Measurements from ENCODE around the gene GRAP2.
A peak's percentile ranks its signal among the peaks of the same experiment; 100 is the strongest.
"Not testable (repeated sequence)": the region's sequence is repeated elsewhere in the genome, so short reads cannot be mapped to it uniquely, and the experiment has no call there.

GRAP2 gene

DNA sequence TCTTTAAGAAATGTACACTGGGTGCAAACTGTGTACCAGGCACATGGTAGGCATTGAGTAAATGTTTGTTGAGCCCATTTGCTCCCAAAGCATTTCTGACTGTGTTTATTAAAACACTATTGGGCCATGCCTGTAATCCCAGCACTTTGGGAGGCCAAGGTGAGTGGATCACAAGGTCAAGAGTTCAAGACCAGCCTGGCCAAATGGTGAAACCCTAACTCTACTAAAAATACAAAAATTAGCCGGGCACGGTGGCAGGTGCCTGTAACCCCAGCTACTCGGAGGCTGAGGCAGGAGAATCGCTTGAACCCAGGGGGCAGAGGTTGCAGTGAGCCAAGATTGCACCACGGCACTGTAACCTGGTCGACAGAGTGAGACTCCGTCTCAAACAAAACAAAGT, 92.0 kb downstream of the GRAP2 start:
- not testable (repeated sequence) for DNase-seq (ENCODE audit: low read depth in 2 of 2)

DNA sequence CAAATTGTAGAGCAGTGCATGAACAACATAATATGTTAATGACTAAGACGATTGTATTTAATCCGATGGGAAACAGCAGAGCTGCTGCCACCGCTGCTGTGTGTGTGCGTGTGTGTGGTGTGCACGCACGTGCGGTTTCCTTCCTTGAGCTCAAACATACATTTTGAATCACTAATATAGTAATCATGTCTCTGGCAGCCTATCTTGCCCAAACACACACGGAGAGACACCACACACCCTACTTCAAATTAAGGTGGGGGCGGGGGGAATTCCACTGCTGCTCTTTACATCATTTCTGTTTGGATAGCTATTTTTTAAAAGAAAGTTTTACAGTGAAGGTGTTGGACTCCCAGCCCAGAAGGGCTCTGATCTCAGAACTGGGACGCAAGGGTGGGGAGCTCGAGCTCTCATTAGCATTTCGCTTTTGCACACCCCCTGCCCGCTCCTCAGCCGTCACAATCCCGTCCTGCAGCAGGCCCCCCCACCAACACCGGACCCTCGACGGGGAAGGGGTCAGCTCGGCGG, 93.2 kb downstream of the GRAP2 start:
- peak; percentile 21 to 41 for DNase-seq (ENCODE audit: low read depth in 2 of 2)

DNA sequence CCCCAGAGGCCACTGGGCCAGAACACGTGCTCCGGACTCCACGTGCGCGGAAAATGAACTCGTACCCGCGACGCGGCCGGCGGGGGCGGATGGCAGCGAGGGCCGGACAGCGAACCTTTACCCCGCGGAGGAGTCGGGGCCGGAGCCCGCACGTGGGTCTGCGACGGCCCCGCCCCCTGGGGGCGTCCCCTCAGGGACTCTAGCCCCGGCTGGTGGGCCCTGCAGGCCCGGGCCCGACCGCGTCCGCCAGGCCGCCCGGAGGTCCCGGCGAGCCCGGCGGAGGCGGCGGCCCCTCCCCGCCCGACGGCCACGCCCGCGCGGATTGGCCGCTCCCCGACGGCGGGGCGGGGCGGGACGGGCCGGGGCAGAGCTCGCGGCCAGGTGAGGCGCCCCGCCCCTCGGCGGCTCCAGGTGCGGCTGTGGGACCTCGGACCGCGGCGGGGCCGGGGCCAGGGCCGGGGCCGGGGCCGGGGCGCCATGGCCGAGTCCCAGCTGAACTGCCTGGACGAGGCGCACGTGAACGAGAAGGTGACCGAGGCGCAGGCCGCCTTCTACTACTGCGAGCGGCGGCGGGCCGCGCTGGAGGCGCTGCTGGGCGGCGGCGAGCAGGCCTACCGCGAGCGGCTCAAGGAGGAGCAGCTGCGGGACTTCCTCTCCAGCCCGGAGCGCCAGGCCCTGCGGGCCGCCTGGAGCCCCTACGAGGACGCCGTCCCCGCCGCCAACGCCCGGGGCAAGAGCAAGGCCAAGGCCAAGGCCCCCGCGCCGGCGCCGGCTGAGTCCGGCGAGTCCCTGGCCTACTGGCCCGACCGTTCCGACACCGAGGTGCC, 93.9 kb downstream of the GRAP2 start, which contains the start of gene FAM83F:
TSS of gene FAM83F (plus strand) at position 389 of the 827 bp plus-strand sequence. CDS start at position 478, 89 bp downstream.
- peak in 1 of 2 donors; percentile 11 for DNase-seq (ENCODE audit: low read depth in 2 of 2)

DNA sequence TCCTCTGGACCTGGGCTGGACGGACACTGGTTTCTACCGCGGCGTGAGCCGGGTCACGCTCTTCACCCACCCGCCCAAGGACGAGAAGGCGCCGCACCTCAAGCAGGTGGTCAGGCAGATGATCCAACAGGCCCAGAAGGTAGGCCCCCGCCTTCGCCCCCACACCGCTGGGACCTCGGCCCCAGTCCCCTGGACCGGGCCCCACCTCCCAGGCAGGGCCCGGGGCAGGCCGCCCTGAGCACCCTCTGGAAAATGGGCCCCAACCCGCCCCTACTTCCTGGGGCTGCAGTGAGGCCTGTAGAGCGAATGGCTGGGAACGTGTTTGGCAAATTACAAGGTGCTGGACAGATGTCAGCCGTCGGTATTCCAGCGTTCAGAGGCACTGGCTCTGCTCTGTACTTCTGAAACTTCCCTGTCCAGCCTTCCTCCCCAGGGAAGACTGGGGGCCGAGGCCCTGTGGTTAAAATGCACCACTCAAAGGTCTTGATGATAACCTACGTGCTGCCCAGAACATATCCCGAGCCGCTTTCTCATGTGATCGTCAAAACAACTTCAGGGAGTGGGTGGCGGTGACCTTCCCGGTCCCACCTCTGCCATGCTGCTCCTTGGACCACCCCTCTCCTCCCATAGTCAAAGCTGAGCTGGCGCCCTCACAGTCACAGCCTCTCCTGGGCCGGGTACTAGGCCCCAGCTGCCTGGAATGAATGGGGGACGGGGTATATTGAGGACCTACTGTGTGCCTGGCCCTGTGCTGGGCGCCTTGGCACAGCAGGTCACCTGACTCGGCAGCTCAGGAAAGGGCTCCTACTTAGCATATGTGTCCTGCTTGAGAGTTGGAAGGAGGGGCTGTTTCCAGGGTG, 94.7 kb downstream of the GRAP2 start:
- DNase-seq (ENCODE audit: low read depth in 2 of 2) = no peak

DNA sequence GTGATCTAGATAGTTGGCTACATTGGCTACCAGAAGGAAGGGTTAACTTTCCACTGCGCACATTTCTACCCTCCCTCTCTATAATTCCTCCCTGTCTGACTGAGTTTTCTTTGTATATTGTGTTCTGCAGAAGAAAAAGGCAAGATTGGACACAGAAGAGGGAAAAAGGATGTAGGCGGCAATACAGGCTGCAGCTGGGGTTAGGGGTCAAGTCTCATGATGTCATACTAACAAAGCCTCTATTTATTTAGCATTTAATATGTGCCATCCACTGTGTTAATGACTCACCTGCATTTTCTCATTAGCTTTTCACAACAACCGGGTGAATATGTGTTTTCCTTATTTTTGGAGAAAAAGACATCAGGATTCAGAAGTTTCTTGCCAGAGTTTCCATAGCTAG, 95.8 kb downstream of the GRAP2 start:
- DNase-seq (ENCODE audit: low read depth in 2 of 2) = no peak

DNA sequence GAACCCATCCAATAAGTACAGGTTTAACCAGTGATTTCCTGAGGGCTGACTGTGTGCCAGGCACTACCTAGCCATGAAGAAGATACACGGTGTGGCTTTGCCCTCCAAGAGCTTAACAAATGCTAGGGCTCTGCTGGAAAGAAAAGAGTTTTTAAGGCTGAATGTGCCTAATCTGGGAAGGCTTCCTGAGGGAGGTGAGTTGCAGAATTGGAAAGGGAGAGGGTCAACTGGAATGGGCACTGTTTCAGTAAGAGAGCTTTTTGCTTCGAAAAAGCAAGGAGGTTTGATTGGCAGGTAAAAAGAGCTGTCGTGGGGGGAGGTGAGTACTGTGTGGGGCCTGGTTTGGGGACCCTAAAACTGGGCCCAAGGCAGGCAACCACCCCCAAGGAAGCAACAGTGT, 96.5 kb downstream of the GRAP2 start:
- no peak for DNase-seq (ENCODE audit: low read depth in 2 of 2)

DNA sequence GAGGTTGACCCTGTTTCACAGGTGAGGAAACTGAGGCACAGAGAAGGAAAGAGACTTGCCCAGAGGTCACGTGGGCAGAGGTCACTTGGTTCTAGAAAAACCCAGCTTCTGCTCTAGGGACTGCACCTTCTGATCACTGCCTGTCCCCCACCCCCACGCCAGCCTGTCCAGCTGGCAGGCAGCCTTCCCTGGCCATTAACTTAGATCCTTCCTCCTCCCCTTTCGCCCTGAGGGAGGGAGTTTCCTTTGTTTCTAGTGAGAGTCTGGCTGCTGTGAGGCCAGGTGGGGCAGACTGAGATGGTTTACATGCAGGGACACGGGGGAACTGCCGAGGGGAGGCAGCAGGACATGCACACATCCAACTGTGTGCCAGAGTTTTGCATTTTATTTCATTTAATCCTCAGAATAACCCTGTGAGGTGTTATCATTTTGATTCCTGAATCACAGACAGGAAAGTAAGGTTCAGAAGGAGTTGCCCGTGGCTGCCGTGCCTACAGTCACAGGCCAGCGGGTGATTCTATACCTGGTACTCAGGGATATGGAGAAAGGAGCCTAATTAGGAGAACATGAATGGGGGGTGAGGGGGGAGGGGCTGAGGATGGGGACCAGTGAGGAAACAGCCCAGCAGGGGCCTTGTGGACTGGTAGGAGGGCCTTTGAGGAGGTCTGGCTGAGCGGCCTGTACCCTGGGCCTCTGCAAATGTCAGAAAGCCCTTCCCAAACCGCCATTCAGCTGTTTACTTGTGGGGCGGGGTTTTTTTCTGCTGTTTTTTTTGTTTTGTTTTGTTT, 97.2 kb downstream of the GRAP2 start:
- no peak for DNase-seq (ENCODE audit: low read depth in 2 of 2)

DNA sequence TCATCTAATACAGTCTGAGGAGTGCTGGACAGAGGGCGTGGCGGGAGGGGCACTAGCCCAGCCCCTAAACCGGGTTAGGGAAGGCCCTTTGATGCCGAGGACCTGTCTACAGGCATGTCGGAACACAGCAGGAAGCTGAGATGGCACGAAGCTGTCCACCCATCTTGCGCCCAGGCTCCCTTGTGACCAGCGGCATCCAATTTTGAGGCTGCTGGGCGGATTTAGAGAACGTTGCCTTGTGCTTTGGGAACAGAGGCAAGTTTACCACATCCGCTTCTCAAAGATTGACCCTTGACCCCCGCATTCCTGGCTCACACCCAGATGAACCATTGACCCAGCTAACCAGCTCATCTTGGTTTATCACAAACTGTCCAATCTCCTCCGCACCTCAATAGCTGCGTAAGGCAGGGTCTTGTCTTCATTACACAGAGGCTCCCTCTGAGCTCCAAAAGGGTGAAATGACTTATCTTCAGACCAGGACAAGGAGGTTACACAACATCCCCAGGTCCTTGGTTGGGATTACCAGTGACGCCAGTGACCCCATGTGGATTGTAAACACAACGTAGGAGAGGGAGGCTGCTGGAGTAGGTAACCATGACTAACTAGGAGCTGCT, 98.4 kb downstream of the GRAP2 start:
- DNase-seq (ENCODE audit: low read depth in 2 of 2) = no peak

DNA sequence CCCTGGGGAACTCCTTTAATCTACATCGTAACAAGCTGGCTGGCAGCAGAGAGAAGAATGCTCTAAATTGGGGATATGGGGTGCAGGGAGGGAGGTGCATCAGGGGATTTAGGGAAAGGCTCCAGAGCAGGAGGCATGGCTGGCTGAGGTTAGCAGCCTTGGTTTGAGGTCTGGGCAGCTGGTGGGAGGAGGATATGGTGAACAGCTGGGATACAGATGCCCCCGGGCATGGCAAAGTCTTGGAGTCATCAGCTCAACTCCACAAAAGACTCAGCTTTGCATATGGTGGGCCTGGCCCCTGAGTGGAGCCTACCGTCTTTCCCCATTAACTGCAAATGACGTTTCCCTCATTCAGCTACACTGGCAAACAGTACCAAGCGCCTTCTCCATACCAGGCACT, 99.3 kb downstream of the GRAP2 start:
- no peak for DNase-seq (ENCODE audit: low read depth in 2 of 2)

DNA sequence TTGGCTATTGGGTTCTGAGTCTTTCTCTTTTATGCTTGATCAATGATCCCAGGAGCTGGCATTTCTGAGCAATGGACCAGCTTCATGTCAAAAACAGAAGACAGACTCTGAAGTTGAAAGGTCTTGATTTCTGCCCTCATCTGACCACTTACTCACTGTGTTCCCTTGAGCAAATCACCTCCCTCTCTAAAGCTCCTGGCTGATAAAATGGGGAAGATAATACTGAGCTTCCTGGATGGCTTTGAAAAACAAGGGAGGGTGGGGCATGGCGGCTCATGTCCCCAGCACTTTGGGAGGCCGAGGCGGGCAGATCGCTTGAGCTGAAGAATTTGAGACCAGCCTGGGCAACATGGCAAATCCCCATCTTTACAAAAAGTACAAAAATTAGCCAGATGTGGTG, 100.2 kb downstream of the GRAP2 start:
- DNase-seq (ENCODE audit: low read depth in 2 of 2) = no peak

DNA sequence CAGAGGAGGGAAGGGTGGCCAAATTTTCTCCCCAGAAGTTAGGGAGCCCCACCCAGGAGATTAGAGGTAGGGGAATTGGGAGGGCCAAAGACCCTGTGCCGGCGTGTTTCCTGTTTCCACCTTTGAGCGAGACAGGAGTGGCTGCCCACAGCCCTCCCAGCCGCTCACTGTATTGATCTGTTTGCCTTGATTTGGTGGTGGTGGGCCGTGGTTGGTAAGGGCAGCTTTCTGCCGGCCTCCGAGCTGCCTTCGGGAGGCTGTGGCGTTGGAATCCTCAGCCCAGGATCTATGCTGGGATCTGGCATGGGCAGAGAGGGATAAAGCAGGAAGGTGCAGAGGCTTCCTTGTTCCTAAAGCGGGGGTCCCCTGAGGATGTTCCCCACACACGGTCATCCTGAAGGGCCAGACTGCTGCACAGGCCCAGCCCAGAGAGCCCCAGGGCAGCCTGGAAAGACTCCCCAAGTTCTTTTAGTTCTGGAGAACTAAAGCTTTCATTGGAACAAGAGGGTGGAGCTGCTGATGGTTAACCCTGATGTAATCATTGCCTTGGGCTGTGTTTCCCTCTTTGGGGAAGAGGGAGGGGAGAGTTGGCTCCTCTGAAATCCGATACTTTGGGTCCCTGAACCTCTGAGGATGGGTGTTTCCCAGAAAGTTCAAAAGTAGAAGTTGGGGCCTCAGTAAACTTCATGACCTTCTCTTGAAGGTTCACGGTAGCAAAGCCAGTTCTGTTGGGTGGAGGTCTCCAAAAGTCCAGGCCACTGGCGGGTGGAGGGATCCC, 101.1 kb downstream of the GRAP2 start:
- no peak for DNase-seq (ENCODE audit: low read depth in 2 of 2)

DNA sequence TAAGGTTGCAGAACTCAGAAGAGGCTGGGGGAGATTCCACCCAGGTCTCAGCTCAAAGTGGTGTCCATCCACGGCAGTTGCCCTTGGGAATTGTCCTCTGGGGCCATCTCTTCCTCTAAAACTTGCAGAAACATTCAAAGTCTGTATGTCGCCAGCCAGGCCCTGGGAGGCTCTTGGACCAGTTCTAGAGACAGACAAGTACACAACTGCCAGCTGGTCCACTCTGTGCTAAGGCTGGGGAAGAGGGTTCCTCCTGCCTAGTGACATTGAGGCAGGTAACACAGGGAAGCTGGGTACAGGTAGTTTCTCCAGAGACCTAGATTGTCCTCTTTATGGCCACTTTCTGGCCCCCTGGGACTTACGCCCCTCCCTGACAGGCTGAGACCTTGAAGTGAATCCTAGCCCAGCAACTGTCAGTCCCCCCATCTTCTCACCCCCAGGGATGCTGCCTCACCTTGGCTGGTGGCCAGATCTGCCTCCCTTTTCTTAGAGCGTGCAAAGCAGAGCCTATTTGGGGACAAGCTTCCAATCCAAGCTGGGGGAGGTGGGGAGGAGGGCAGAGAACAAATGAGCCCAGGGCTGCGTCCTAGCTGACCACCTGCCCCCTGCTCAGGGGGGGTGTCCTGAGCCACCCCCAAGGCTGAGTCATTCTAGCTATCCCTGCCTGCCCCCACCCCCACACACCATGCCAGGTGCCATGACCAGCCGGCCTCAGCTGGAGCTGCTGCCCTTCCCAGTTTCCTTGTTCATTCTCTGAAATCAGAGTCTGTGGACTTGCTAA, 102.2 kb downstream of the GRAP2 start:
- DNase-seq (ENCODE audit: low read depth in 2 of 2) = no peak

DNA sequence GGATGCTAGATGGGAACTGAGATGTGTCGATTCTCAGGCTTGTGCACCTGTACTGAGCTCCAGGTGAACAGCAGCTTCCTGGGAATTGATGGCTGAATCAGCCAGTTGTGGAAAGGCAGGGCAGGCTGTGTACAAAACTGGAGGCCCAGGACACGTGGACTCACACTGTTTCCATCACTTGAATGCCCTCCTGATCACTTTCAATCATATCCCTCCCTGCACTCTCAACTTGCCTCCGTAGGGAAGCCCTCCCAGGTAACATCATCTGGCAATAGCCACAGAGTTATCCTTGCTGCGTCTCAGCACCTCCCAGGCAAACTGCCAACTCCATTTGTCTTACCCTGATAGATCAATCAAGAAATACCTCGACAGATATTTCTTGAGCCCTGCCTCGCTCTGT, 104.0 kb downstream of the GRAP2 start:
- DNase-seq (ENCODE audit: low read depth in 2 of 2) = no peak

DNA sequence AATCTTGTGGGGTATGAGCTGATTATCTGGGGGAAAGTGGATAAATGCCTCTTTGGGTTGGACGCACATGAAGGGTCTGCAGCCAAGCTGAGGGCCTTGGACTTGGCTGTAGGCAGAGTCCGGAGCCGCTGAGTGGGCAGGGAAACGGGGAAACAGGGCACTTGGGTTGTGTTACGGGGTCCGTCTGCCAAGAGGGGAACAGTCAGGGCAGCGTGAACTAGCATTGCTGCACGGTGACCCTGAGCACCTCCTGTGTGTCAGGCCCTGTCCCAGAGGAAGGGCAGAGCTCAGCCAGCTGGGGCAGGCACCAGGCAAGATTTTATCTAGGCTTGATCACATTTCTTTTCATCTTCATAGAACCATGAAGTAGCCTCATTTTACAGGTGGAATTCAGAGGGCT, 105.8 kb downstream of the GRAP2 start:
- no peak for DNase-seq (ENCODE audit: low read depth in 2 of 2)

DNA sequence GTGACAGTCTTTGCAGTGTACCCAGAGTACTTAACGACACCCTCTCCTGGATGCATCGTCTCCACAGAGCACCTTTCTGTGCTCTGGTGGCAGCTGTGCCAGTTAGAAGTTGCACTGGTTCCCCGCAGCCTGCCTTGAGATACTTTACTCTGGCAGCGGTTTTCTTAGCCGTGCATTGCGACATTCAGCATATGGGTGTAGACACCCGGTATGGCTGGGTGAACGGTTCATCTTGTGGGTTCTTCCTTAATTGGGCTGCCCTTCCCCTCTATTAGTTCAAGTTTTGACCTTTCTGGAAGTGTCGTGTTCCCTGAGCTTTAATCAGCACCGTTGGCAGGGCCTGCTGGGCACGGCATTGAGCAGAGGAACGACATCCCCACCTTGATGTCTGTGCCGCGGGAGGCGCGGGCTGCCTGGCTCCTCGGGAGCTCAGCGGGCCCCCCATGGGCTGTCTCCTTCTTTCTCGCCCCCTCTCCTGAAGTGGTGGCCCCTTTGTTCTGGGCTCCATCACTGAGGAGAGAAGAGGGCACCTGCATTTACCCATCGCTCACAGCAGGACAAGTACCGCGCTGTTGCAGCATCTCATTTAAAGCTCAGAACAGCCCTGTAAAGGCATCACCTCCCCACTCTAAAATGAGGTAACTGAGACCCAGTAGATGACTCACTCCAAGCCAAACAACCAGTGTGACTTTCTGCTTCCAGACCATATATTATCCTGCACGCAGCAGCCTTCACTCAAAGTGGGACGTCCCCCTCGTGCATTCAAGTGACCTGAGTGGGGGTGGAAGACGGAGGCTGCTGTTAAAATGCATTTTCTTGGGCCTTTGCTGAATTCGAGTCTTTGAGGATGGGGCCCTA, 107.2 kb downstream of the GRAP2 start:
- DNase-seq (ENCODE audit: low read depth in 2 of 2) = no peak

DNA sequence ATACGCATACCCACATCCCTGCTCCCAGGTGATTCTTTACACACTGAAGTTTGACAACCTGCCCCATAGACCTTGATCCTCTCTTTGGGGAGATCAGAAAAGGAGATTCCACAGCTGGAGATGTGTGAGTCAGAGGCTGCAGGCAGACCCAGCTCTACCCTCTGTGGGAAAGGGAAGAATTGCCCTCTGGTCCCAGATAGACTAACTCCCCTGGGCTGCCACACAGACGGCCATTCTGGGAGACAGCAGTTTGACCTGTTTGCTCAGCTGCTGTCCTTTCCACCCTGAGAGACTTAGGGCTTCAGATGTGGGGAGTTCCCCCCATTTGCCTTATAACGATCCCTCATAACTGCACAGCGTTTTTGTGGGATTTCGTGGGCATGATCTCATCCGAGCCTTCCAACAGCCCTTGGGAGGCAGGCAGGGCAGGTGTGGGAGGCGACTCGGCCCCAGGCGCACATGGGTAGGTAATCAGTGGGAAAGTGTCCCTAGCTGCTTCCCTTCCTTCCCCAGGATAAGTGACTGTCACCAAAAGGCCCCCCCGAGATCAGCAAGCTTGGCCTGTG, 107.9 kb downstream of the GRAP2 start:
- DNase-seq (ENCODE audit: low read depth in 2 of 2) = no peak

DNA sequence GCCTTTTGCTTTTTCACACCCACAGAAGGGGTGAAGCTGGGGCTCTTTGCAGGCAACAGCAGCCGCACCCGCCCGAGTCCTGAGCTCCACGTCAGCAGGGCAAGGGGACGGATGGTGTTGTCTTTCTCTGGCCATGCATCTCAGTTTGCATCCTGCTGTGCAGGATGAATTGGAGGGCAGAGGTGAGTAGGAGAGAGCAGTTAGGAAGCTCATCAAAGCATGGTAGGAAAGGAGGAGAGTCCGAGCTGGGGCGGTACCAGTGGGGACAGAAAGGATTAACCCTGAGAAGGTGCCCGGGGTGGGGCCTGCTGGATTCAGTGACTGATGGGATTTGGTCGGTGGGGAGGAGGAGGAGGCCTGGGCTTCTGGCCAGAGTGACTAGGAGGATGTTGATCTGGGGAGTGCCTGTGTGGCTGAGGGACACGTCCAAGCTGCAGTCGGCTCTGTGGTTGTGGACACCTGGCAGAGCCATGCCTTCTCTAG, 108.4 kb downstream of the GRAP2 start:
- DNase-seq (ENCODE audit: low read depth in 2 of 2) = no peak

DNA sequence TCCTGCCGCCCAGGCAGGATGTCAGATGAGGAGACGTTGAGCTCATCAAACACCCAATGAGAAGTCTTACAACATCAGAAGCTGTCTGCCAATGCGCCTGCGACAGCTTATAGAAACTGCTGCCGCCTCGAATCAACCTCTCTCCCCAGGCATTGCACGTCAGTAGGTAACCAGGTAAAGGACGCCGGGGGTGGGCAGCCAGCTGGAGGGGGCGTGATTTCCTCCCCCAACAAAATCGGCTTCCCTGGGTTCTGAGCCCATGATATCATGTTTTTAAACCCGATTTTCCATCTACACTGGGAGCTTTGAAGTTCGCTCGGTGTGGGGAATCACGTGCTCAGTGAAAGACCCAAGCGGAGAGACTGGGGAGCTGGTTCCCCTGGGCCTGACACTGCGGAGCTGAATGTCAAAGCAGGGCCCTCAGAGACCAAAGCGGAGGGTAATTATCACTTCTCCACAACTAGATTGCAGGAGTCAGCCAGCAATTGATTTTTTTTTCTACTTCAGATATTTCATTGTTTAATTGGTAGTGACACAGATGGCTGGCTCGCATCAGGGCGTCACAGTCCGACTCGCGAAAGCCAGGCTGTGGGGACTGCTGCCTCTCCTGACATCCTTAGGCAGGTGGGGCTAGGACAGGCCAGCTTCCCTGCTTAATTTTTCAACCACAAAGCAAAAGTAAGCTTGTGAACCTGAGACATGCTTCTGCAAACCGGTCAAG, 109.2 kb downstream of the GRAP2 start:
- no peak for DNase-seq (ENCODE audit: low read depth in 2 of 2)
